HG02759 (cell line): ENCODE results near the gene BCL2.
"Not testable (repeated sequence)": the region's sequence is repeated elsewhere in the genome, so short reads cannot be mapped to it uniquely, and the experiment has no call there.

Experiments used
- ATAC-seq: cut with Tn5 transposase; IDR thresholded peaks from one replicate; pipeline ENCODE4 v1.9.1; 2021; ENCODE audit warnings: mild to moderate bottlenecking, moderate library complexity; ENCODE audit not compliant: unreplicated experiment

Gene BCL2

DNA sequence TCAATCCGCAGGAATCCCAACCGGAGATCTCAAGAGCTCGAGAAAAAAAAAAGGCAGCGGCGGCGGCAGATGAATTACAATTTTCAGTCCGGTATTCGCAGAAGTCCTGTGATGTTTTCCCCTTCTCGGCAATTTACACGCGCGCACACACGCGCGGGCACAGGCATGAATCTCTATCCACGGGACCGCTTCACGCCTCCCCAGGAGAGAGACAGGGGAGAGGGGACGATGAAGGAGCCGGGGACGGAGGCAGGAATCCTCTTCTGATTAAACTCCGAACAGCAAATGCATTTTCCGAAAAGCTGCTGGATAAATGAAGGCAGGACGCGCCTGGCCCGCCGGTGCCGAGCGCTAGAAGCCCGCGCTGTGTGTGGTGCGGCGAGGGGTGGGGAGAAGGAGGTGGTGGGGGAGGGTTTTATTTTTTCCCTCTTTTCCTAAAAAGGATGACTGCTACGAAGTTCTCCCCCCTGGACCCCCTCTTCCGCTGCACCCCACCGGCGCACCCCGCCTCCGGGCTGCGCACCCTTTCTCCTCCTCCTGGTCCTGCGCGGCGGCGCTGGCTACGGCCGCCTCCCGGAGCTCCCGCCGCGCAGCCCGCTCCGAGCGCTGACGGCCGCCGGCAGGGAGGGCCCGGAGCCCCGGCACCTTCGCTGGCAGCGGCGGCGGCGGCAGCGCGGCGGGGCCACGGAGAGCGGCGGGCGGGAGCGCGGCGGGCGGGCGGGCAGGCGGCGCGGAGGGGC, at the start of gene BCL2:
TSS of gene BCL2 (minus strand) at position 387 of the 740 bp plus-strand sequence.
- peak; percentile 24 for ATAC-seq

DNA sequence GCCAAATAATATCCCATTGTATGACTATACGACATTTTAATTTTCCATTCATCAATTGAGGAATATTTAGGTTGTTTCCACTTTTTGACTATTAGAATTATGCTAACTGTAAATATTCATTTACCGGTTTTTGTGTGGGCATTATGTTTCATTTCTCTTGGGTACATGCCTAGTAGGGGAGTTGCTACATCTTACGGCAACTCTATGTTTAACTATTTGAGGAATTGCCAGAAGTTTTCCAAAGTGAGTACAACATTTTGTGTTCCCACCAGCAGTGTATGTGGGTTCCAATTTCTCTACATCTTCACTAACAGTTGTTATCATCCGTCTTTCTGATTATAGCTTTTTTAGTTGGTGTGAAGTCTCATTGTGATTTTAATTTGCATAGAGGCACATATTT, 49.0 kb upstream of the BCL2 start:
- ATAC-seq, result no peak

DNA sequence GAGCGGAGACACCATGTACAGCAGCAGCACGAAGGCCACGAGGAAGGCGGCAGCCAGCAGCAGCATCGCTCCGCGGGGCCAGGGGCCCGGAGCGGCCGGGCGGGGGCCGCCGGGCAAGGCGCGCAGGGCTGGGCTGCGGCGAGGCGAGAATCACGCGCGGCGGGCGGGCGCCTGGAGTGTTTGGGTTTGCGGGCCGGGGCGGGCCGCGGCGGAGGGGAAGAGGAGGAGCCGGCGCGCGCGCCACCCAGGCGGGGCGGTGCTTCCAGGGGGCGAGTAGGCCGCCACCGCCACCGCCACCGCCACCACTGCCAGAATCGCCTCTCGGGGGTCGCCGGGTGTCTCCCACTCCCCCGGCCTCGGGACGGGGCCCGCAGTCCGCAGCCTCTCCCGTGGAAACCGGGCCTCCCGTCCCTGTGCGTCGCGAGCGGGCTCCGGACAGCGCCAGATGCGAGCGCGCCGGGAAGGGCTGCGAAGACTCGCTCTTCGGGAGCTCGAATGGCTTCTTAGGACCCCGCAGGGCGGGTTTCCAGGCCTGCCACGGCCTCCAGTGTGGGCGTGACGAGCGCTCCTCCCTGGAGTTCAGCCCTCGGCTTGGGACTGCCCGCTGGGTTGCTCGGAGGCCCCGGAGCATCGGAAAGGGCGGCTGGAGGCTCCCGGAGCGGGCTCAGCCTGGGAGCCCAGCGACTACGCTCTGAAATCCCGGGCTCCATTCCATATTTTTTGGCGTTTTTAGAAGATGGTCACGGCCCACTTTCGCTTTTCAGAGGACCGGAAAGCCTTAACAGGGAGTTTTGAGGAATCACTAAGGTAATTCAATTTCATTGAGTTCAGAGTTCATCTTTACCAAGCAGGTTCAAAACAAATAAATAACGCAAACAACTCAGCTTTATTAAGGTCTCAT, 47.7 kb upstream of the BCL2 start, which contains the start of gene KDSR:
TSS of gene KDSR (minus strand) at position 154 of the 901 bp plus-strand sequence. CDS start at position 66, 88 bp downstream.
- peak; percentile 90 for ATAC-seq

DNA sequence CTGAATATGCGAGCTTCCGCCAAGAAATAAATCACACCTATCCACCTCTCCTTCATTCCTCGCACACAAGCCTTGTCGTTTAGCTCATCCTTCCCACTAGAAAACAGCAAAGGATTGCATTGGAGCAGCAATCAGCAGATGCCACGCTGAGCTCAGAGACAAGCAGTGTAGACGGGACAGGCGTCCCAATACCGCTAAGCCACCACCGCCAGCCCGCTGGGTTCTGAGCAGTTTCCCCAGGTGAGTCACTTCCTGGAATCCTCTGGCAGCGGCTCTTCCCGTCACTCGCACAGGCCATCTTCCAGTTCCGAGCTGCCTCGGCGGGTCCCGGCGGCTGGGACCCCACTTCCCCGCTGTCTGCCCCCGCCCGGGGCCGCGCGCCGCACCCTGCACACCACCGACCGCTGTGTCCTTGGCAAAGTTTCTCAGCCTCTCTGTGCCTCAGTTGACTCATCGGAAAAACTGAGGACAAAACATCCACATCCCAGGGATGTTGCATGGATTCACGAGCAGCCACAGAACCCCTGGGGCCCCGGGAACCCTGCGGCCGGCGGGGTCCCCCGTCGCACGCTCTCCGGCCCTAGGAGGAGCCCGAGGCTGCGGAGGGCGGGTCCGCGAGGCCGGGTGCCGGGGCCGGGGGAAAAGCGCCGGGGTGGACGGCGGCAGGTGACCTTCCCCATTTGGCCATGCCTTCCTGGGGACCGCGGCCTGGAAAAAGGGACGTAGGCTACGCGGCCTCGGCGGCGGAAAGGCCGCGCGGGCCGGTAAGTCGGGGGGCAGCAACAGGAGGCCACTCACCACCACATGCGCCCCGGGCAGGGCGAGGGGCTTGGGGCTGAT, 46.9 kb upstream of the BCL2 start:
- peak; percentile 33 for ATAC-seq

DNA sequence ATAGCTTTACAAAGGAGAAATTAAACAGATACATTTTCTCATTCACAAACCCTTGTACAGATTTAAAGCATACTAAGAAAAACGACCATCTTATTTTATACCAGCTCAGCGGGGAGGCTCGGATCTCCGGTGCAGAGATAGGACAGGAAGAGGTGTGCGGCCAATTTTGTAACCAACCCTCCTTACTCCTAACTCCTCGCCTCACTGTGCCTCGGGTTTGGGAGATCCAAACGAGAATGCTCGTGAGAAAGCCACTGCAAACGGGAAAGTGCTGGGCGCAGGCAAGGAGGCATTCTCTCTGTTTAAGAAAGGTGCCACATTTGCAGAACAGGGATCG, 46.3 kb upstream of the BCL2 start:
- ATAC-seq, result no peak

DNA sequence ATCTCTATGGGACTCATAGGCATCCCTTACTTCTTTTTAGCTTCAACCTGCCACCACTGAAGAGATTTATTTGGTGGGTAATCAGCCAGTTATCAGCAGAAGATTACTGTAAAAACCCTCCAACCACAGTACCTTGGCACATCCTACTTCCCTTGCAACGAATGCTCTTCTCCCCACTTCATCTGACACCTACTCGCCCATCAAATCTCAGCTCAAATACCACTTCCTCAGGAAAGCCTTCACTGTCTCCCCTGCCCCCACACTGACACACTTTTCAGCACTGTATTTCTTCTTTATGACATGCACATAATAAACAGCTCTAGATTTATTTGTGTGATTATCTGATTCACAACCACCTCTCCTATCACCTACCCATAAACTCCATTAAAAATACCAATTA, 44.4 kb upstream of the BCL2 start:
- ATAC-seq, result no peak

DNA sequence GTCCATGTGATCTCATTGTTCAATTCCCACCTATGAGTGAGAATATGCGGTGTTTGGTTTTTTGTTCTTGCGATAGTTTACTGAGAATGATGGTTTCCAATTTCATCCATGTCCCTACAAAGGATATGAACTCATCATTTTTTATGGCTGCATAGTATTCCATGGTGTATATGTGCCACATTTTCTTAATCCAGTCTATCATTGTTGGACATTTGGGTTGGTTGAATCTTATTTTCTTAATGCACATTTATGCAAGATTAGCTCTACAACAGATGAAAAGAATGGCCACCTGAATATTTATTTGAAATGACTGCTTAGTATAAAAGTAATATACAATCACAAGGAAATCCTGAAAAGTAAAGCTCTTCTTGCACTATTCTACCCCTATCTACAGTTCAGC, 43.9 kb upstream of the BCL2 start:
- ATAC-seq, result not testable (repeated sequence)

DNA sequence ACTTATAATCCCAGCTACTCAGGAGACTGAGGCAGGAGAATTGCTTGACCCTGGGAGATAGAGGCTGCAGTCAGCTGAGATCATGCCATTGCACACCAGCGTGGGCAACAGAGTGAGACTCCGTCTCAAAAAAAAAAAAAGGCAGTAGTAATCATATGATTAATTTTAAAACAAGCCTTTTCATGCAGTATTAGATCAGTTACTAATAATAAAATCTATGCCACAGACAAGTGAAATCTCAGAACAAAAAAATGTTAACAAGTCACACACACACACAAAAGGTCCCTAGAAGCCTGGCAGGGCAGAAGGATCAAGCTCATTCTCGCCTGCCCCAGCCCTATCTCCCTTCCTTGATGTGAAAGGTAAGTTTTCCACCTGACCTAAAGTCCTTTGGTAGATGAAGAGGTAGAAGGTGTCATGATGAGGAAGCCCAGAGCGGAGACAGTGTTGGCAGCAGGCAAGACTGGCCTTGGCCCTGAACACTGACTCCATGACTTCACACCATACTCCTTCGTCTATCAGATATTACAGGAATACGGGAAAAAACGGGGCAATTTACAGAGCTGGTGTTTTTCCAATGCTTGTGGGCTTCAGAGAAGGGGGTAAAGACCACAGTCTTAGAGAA, 36.8 kb upstream of the BCL2 start:
- ATAC-seq, result no peak

DNA sequence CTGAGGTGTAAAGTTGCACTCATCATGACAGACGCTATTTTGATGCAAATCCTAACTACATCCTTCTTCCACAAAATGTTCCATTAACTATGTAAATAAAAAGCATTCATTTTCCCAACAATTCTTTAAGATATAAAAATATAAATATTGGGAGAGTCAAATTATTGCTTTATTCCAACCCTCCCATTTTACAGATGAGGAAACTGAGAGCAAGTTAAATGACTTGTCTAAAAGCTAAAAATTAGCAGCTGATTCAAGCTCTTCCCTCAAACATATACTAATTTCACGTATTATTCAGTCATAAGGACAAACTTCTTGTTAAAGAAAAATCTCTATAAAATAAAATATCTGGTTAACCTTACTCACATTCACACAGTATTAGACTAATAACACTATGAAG, 30.7 kb upstream of the BCL2 start:
- no peak for ATAC-seq

DNA sequence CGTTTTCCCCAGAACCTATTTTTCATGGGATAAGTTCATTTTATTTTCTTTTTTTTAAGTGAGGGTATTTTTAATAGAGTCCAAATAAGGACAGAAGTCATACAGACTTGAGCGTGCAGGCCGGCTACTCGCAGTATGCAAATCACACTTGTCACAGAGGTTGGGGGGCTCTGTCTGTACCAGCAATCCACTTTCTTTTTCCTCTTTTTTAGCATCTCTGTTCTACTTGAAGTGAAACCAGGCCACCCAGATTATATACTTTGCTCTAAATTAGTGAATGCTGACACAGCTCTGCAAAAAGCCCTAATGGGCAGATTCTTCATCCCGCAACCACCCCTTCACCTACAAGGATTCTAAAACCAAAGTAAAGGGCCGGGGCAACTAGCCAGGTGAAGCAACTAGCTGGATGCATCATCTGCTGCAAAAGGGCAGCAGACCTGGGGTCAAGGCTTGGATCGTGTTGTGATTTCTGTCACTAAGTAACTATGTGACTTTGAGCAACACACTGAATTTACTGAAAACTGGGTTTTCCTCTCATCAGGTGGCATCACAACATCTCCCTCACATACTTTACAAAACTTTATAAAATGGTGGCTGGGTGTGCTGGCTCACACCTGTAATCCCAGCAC, 29.1 kb upstream of the BCL2 start:
- ATAC-seq, result peak; percentile 69

DNA sequence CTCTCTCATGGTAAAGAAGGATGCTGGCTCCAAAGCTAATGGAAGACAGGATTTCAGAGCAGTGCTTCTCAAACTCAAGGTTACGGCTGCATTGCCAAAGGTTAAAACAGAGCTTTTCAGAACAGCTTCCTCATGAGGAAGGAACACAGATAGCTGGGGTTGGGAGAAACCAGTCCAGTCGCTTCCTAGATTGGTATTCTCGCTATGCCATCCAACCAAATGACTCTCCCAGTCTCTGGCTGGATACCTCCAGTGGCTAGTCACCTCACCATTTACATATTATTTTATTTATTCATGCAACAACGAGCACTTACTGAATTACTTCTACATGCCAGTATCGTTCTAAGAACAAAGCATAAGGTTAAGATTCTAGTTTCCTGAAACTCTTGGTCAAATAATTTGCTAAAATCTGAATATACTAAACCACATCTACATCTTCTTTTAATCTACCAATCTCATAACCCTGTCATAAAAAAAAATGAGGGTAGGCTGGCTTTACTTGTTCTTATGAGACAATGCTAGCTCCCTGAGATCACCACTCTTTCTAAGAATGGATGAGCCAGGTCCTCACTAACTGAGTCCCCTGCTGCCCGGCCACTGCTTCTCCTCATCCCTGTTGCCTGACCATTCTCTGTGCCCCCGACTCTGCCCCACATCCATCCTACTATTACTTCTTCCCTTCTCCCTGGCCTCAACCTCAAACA, 27.1 kb upstream of the BCL2 start:
- no peak for ATAC-seq

DNA sequence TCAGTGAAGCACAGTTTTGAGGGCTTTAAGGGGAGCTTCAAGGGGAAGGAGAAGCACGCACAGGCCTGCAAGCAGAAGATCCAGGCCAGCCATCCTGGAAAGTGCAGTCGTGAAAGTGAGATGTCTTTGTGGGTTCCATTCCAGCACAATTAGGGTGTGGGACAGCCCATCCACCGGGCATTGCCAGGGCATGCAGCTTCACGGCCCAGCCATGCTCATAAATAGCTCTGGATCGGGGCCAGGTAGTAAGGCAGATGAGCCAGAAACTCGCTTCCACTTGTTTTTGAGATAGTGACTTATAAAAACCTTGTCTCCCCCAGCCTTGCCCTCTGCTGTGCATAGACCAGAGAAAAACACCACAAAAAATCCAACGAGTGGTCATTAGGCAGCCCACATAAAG, 26.5 kb upstream of the BCL2 start:
- ATAC-seq, result no peak

DNA sequence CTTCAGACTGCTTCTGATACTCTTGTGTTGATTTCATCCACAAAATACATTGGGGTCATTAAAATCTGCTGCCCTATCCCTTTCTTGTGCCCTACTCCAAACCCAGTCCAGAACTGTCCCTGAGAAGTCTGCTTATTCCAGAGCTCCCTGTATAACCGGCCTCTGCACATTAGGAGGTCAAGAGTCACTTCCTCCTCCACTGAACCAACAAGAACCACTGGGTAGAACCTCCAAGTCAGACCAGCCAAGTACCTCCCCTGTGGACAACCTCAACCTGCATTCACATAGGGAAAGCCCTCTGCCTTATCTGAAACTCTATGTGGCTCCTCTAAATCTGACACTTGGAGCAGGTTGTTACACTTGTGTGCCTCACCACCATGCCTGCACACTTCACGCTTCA, 25.3 kb upstream of the BCL2 start:
- ATAC-seq, result no peak

DNA sequence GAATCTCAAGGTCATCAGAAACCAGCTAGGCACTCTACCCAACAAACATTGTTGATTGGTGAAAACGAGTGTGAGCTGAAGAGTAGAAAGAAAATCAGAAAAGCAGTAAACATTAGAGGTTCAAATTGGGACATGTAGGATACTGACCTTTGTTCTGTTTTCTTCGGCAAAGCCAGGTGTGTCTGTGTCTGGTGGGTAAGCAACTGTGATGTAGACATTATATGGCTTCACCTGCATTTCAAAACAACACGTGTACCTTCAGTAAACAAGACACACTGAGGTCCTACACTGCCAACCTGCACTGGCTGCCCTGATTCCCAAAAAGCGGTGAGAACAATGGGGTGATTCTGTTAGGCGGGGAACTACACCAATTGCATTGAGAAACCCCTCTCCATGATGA, 24.7 kb upstream of the BCL2 start:
- ATAC-seq, result no peak

DNA sequence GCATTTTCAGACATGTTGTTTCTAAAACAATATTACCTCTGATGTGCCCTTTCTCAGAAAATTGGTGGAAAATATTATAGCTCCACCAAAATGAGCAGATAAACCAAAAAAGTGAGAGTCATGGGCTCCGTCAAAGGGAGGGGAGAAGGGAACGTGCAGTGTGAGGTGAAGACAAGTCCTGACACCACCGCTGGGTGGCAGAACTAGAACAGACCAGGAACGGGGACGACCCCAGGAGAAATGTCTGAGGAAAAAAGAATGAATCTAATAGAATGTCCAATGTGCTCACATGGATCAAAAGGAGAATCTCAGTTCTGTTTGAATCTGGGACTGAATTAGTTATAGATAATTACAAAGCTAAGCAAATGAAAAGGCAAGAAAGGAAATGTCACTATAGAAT, 22.6 kb upstream of the BCL2 start:
- no peak for ATAC-seq

DNA sequence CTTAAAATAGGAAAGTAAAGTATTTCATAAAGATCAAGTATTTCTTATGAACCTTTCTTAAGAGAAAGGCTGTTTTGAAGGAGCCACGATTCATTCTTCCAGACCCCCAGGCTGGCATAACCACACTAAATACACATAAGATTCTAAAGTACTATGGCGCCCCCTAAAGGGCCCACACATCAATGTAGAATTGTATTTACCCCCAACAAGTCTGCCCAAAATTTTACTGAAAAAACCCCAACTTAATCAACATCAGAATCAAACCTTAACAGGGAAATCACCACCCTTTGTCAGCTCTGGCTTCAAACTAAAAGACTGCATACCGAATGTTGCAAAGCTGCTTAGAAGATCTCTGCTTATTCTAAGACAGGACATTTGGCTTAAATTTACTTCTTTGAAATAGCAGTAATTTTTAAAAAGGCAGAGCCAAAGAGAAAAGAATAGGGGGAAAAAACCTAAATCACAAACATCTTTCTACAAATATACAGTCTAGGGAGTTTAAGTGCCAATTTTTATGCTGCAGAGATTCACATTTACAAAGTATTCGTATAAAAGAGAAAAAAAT, 20.4 kb upstream of the BCL2 start:
- no peak for ATAC-seq

DNA sequence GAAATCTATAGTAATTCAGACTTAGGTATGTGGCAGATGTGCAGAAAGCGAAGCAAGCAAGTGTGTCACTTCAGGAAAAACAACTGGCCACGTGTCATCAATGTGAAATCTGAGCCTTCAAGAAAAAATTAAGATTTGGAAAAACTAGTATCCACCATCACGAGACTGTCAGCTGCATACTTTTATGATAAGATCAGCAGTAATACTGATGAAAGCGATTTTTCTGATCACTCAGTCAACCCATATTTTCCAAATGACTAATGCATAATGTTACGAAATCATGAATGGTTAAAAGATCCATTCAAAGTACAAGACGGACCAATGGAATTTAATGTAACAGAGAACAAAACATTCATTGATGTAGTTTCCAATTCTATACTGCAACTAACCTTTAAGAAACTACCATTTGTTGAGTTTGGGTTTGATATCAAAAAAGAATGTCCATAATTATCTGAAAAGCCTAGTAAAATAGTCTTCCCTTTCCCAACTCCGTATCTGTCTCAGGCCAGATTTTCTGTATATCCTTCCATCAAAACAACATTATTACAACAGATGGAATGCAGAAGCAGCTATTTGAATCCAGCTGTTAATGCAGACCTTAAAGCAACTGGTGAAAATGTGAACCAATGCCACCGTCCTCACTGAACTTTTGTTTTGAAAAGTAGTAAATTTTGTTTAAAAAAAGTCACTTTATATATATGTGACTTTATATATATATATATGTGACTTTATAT, 17.0 kb upstream of the BCL2 start:
- no peak for ATAC-seq

DNA sequence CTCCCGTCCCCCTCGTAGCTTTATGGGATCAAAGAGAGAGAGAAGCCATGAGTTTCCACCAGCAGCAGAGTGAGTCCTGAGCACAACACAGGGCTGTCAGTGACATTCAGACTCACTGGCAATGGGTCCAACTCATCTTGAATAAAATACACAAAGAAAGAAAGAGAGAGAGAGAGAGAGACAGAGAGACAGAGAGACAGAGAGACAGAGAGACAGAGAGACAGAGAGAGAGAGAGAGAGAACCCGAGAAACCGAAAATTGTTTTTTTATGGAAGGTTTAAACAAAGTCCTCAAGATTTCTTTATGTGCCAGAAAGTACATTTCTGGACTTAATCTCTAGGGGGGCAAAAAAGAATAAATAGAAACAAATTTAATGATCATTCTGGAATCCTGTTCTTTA, 11.5 kb upstream of the BCL2 start:
- no peak for ATAC-seq
